Keratinocyte (primary cell): ENCODE results near the gene RNF166. TPM values are rescaled to one million over a fixed set of nuclear protein-coding genes. Genes with fewer than 3 reads are reported as not detected.

ENCODE experiments used
- DNase-seq: peaks from one replicate; pipeline ENCODE4 v3.0.0-alpha.2; 2011; ENCODE audit warnings: low read depth, missing footprints, low spot score
- FAIRE-seq: peaks from 2 replicates; lab custom pipeline; 2011; peaks lifted over from hg19 to GRCh38; lab: Jason Lieb, UNC
- H2AFZ ChIP-seq: 2 replicates; pipeline ENCODE4 v1.6.0; 2012; ENCODE audit warnings: low read length, control low read depth, inconsistent platforms; ENCODE audit not compliant: control insufficient read depth
- H3K27ac ChIP-seq: 2 replicates; pipeline ENCODE4 v1.5.1; 2011; ENCODE audit warnings: low read length; ENCODE audit not compliant: control insufficient read depth, insufficient read depth
- H3K27me3 ChIP-seq: 3 replicates; pipeline ENCODE4 v1.6.0; 2011; ENCODE audit warnings: low read length; ENCODE audit not compliant: control insufficient read depth, insufficient read depth; ENCODE audit errors: extremely low read depth
- H3K36me3 ChIP-seq, 2 experiments: 2 replicates in 1 of 2; 3 replicates in 1 of 2; pipeline ENCODE4 v1.5.1; 2011; ENCODE audit warnings: low read length in 2 of 2, mild to moderate bottlenecking in 1 of 2; ENCODE audit not compliant: control insufficient read depth in 2 of 2, insufficient read depth in 2 of 2; ENCODE audit errors: extremely low read depth in 1 of 2
- H3K4me1 ChIP-seq: 3 replicates; pipeline ENCODE4 v1.5.1; 2011; ENCODE audit warnings: low read length; ENCODE audit not compliant: control insufficient read depth, insufficient read depth; ENCODE audit errors: extremely low read depth
- H3K4me2 ChIP-seq: 3 replicates; pipeline ENCODE4 v1.6.0; 2011; ENCODE audit warnings: low read depth, low read length; ENCODE audit not compliant: control insufficient read depth, insufficient read depth; ENCODE audit errors: extremely low read depth
- H3K4me3 ChIP-seq, 3 experiments: fragments of 200-600 bp in 1 of 3; sonication (generic) in 1 of 3; 2 replicates in 2 of 3; 3 replicates in 1 of 3; pipeline ENCODE4 v1.5.1; 2011 to 2016; ENCODE audit warnings: low read length in 3 of 3, mild to moderate bottlenecking in 3 of 3, control low read depth in 2 of 3, inconsistent platforms in 1 of 3, low read depth in 1 of 3, mixed read lengths in 1 of 3, mixed run types in 1 of 3, moderate library complexity in 1 of 3; ENCODE audit not compliant: control insufficient read depth in 2 of 3, insufficient read depth in 2 of 3; ENCODE audit errors: extremely low read depth in 1 of 3
- H3K79me2 ChIP-seq: 2 replicates; pipeline ENCODE4 v1.6.0; 2012; ENCODE audit warnings: low read length; ENCODE audit not compliant: control insufficient read depth, insufficient read depth
- H3K9ac ChIP-seq: 3 replicates; pipeline ENCODE4 v1.6.0; 2011; ENCODE audit warnings: low read length; ENCODE audit not compliant: control insufficient read depth, insufficient read depth; ENCODE audit errors: extremely low read depth
- H3K9me1 ChIP-seq: 3 replicates; pipeline ENCODE4 v1.6.0; 2011; ENCODE audit warnings: low read length; ENCODE audit not compliant: control insufficient read depth, insufficient read depth; ENCODE audit errors: extremely low read depth
- H3K9me3 ChIP-seq: 2 replicates; pipeline ENCODE4 v1.5.1; 2012; ENCODE audit warnings: low read depth, low read length; ENCODE audit not compliant: control insufficient read depth
- H4K20me1 ChIP-seq: 3 replicates; pipeline ENCODE4 v1.6.0; 2011; ENCODE audit warnings: low read length; ENCODE audit not compliant: control insufficient read depth, insufficient read depth; ENCODE audit errors: extremely low read depth
- EZH2 ChIP-seq: IDR thresholded peaks from one replicate; pipeline ENCODE4 v1.6.1; 2012; ENCODE audit warnings: inconsistent platforms, mild to moderate bottlenecking, low read length, moderate library complexity
- dilution Hi-C: fragments of 300-500 bp; cut with MboI; formaldehyde crosslinking; loops from one replicate; pipeline ENCODE4 v1.7.0; 2020; ENCODE audit warnings: low sequenced_read_pairs; ENCODE audit not compliant: extremely low pct_ligation_motif_present
- polyA plus RNA-seq, 5 experiments: library from polyadenylated mRNA; depleted of rRNA in 3 of 5; stranded (reverse) in 3 of 5; stranded (forward) in 1 of 5; unstranded in 1 of 5; fragments of >200 nt; gene quantifications; 1 replicate in 1 of 5; 2 replicates in 3 of 5; 3 replicates in 1 of 5; pipeline versions ENCODE4 v1.2.1 to v1.2.3, GENCODE V29; 2011 to 2012; ENCODE audit warnings: missing spikeins in 2 of 5, low read depth in 1 of 5, low replicate concordance in 1 of 5
- TF ChIP-seq, protein P1 (sequence below), 3 experiments: IDR thresholded peaks in 1 of 3; conservative IDR thresholded peaks in 1 of 3; optimal IDR thresholded peaks in 1 of 3; 2 replicates in 2 of 3; 3 replicates in 1 of 3; pipeline versions ENCODE3 to v1.5.1; 2011; ENCODE audit warnings: low read length in 3 of 3, mild to moderate bottlenecking in 3 of 3, moderate library complexity in 2 of 3, control low read depth in 1 of 3, inconsistent platforms in 1 of 3; ENCODE audit not compliant: insufficient read depth in 2 of 3; ENCODE audit errors: extremely low read depth in 1 of 3

Gene RNF166
- polyA plus RNA-seq, 1 donor (not counting 4 experiments of a cell fraction or from before 2014, with no cell fraction given), result 3.4 TPM

DNA sequence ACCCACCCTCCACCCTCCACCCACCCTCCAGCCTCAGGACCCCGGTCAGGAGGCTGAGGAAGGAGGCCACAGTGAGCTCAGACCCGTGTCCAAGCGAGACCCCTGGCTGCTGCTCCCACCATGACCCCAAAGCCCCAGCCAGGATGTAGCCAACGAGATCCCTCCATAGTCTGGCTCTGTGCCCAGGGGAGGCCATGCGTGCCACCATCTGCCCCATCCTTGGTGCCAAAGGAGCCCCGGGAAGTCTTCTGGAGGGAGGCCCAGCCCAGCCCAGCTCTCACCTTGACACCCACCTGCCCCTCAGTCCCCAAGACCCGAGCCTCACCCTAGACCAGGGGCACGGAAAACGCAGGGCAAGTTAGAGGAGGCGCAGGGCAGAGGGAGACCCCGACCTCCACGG, 44.6 kb upstream of the RNF166 start:
- no peak for DNase-seq

DNA sequence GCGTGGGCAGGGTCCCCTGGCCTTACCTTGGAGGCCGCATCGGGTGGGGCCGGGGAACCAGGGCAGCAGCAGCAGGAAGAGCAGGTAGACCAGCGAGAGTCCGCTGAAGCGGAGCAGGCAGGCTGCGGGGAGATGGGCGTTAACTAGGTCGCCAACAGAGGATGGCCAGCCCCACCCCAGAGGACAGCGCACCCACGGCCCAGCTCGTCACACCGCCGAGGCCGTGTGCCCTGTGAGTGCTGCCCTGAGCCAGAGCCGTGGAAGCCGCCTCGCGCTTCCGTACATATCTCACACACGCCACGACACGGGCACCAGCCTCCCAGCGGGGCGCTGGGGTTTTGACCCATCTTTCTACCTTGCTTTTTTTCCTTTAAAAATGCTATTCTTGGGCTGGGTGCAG, 43.1 kb upstream of the RNF166 start:
- no peak for DNase-seq
- peaks cover 54% of the 10 kb centered on the region for H3K79me2 ChIP-seq

More for the DNA sequence above, 44.6 kb upstream of the RNF166 start:
- H3K27ac ChIP-seq, result no peak overlapping the region
- TF ChIP-seq, protein P1, sequence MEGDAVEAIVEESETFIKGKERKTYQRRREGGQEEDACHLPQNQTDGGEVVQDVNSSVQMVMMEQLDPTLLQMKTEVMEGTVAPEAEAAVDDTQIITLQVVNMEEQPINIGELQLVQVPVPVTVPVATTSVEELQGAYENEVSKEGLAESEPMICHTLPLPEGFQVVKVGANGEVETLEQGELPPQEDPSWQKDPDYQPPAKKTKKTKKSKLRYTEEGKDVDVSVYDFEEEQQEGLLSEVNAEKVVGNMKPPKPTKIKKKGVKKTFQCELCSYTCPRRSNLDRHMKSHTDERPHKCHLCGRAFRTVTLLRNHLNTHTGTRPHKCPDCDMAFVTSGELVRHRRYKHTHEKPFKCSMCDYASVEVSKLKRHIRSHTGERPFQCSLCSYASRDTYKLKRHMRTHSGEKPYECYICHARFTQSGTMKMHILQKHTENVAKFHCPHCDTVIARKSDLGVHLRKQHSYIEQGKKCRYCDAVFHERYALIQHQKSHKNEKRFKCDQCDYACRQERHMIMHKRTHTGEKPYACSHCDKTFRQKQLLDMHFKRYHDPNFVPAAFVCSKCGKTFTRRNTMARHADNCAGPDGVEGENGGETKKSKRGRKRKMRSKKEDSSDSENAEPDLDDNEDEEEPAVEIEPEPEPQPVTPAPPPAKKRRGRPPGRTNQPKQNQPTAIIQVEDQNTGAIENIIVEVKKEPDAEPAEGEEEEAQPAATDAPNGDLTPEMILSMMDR (optimal IDR thresholded peaks at IDR 0.05 in 1 of 3, IDR thresholded peaks at IDR 0.05 in 1 of 3, conservative IDR thresholded peaks at IDR 0.05 in 1 of 3; ENCODE audit: extremely low read depth in 1 of 3, insufficient read depth in 2 of 3, low read length in 3 of 3), result no peak
- no peak for TF ChIP-seq EZH2
- no peak overlapping the region for H3K4me3 ChIP-seq
- peaks cover 26% of the 10 kb centered on the region for H3K4me1 ChIP-seq
- peaks cover 9 to 16% of the 10 kb centered on the region in 2 experiments for H3K36me3 ChIP-seq
- no peaks in the 10 kb centered on the region for H3K9me1 ChIP-seq
- H3K4me2 ChIP-seq, result no peak overlapping the region
- no peaks in the 10 kb centered on the region for H3K9me3 ChIP-seq
- no peaks in the 10 kb centered on the region for H3K27me3 ChIP-seq
- no peak overlapping the region for H3K9ac ChIP-seq
- H3K79me2 ChIP-seq, result peaks cover 58% of the 10 kb centered on the region
- dilution Hi-C loops, result loop anchor here (25.0 kb wide), 1 partner anchor 89 kb away; the partner anchor contains the start of genes CYBA and MVD
- FAIRE-seq, result no peak
- H2AFZ ChIP-seq, result no peak overlapping the region
- peaks cover 27% of the 10 kb centered on the region for H4K20me1 ChIP-seq

More for the DNA sequence above, 43.1 kb upstream of the RNF166 start:
- Histone ChIP-seq H2AFZ (no peak overlapping the region), H3K4me1 (peaks cover 11% of the 10 kb centered on the region), H3K4me3 (no peak overlapping the region), H3K4me2 (no peak overlapping the region), H4K20me1 (peaks cover 28% of the 10 kb centered on the region), H3K9me3 (no peaks in the 10 kb centered on the region), H3K9me1 (no peaks in the 10 kb centered on the region), H3K27ac (no peak overlapping the region), H3K9ac (no peak overlapping the region), H3K27me3 (no peaks in the 10 kb centered on the region), H3K36me3 (peaks cover 9 to 19% of the 10 kb centered on the region in 2 experiments)
- FAIRE-seq, result no peak
- TF ChIP-seq, protein P1 (optimal IDR thresholded peaks at IDR 0.05 in 1 of 3, IDR thresholded peaks at IDR 0.05 in 1 of 3, conservative IDR thresholded peaks at IDR 0.05 in 1 of 3; ENCODE audit: extremely low read depth in 1 of 3, insufficient read depth in 2 of 3, low read length in 3 of 3), result no peak
- no peak for TF ChIP-seq EZH2
- dilution Hi-C loops, result no loop called here
